Colonic mucosa (tissue), 4 donors: Measurements from ENCODE around the gene OMP. TPM values are rescaled to one million over a fixed set of nuclear protein-coding genes. Genes with fewer than 3 reads are reported as not detected.

Experiments
- DNase-seq: peaks from one replicate; pipeline ENCODE4 v3.0.0-alpha.2; 2020
- H3K27ac ChIP-seq: fragments of 200-600 bp; one replicate; pipeline ENCODE4 v1.8.0; 2021
- H3K27me3 ChIP-seq: fragments of 200-600 bp; one replicate; pipeline ENCODE4 v1.8.0; 2021
- H3K36me3 ChIP-seq: fragments of 200-600 bp; one replicate; pipeline ENCODE4 v1.8.0; 2021
- H3K4me1 ChIP-seq: fragments of 200-600 bp; one replicate; pipeline ENCODE4 v1.8.0; 2021; ENCODE audit warnings: mild to moderate bottlenecking
- H3K4me3 ChIP-seq: fragments of 200-600 bp; one replicate; pipeline ENCODE4 v1.8.0; 2021
- H3K9ac ChIP-seq, 2 donors: one replicate each; pipeline ENCODE4 v1.7.0; 2013; ENCODE audit warnings: control low read depth in 2 of 2, low read depth in 2 of 2, low read length in 2 of 2
- H3K9me3 ChIP-seq: fragments of 200-600 bp; one replicate; pipeline ENCODE4 v1.8.0; 2021
- CTCF ChIP-seq: fragments of 200-600 bp; IDR thresholded peaks from one replicate; pipeline ENCODE4 v1.8.0; 2022; ENCODE audit warnings: antibody characterized with exemption, mild to moderate bottlenecking
- intact Hi-C: fragments of 100-400 bp; cut with DNase I; formaldehyde crosslinking; loops from one replicate; pipeline ENCODE4 v1.14.1; 2022
- total RNA-seq, 2 donors: library from RNA; stranded (reverse); fragmentation: NEBNext Ultra II Directional in 1 of 2; extraction: Animal tissue kit (Norgen Biotek cat#: 25700) in 1 of 2; gene quantifications; one replicate each; pipeline ENCODE4 v1.2.1, GENCODE V29; 2021
- donor health status: healthy.
- donor health status: DM: no; HTN: no; CAD: no.
- donor health status: DM: no; HTN: no; CAD: no.

Gene OMP
- total RNA-seq, 2 donors from 2014 or later: 7.5 to 16.8 TPM

- DNase-seq: no peak
- no peaks in the 10 kb centered on the region for H3K36me3 ChIP-seq
- peak overlapping the region; percentile 9 for H3K27ac ChIP-seq
- H3K9ac ChIP-seq: no peak overlapping the region
- H3K9me3 ChIP-seq: no peaks in the 10 kb centered on the region
- intact Hi-C loops: no loop called here
- peaks cover 17% of the 10 kb centered on the region for H3K4me1 ChIP-seq
- no peak overlapping the region for H3K4me3 ChIP-seq
- TF ChIP-seq CTCF: no peak
- no peaks in the 10 kb centered on the region for H3K27me3 ChIP-seq
Observed at GRCh38 chr11:77106759-77107158, 4.1 kb downstream of the OMP start.

GRCh38 chr11:77107950-77108349, 5.3 kb downstream of the OMP start:
- peaks cover 17% of the 10 kb centered on the region for H3K4me1 ChIP-seq
- H3K9me3 ChIP-seq: no peaks in the 10 kb centered on the region

DNA sequence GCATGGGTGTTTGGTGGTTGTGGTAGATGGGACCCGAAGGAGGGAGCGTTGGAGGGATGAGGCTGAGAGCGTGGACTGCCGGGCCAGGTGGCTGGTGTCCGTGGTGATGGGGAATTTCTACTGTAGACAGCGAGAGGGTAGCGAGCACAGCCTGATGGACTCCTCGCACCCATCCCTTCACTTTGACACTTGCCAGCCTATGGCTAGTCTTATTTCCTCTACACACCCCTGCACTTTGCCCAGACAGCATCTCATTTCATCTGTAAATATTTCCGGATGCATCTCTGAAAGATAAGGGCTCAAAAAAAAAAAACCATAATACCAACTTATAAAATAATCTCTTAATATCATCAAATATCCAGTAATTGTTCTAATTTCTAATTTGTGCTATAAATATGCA, 5.8 kb downstream of the OMP start:
- TF ChIP-seq CTCF: no peak
- Histone ChIP-seq H3K36me3 (no peaks in the 10 kb centered on the region), H3K4me3 (no peak overlapping the region), H3K27me3 (no peaks in the 10 kb centered on the region), H3K4me1 (peaks cover 17% of the 10 kb centered on the region), H3K9ac (peak overlapping the region; percentile 50 to 52), H3K27ac (peak overlapping the region; percentile 64), H3K9me3 (no peaks in the 10 kb centered on the region)
- DNase-seq: peak; percentile 66
- intact Hi-C loops: no loop called here

More at GRCh38 chr11:77107950-77108349, 5.3 kb downstream of the OMP start:
- Histone ChIP-seq H3K27ac (peak overlapping the region; percentile 64), H3K9ac (peak overlapping the region; percentile 50 to 52), H3K27me3 (no peaks in the 10 kb centered on the region), H3K4me3 (no peak overlapping the region), H3K36me3 (no peaks in the 10 kb centered on the region)
- intact Hi-C loops: no loop called here
- TF ChIP-seq CTCF: no peak
- peak; percentile 86 for DNase-seq

GRCh38 chr11:77109236-77110019, 6.8 kb downstream of the OMP start:
- Histone ChIP-seq H3K9ac (no peak overlapping the region), H3K27ac (no peak overlapping the region), H3K27me3 (no peaks in the 10 kb centered on the region), H3K9me3 (no peaks in the 10 kb centered on the region), H3K4me3 (no peak overlapping the region), H3K4me1 (peaks cover 17% of the 10 kb centered on the region), H3K36me3 (no peaks in the 10 kb centered on the region)
- intact Hi-C loops: no loop called here
- DNase-seq: no peak
- TF ChIP-seq CTCF: no peak

DNA sequence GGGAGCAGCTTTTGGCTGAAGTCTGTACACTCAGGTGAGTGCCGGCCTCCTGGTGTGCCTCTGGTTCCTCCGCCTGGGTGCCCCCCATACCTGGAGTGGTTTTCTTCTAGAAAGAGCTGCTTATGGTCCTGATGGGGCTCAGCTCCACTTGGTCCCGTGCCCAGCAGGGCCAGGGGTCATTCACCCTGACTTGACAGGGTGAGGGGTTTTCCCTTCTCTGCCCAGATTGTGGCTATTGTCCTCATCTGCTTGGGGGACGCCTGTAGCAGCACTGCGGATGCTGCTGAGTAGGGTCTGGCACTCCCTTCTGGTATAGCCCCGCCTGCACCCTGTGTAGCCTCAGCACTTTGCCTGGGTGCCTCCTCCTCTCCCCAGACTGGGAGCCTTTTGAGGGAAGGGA, 8.2 kb downstream of the OMP start:
- peaks cover 7% of the 10 kb centered on the region for H3K4me1 ChIP-seq
- H3K27ac ChIP-seq: no peak overlapping the region
- H3K27me3 ChIP-seq: no peaks in the 10 kb centered on the region
- intact Hi-C loops: no loop called here
- H3K36me3 ChIP-seq: peaks cover 5% of the 10 kb centered on the region
- no peak overlapping the region for H3K9ac ChIP-seq
- TF ChIP-seq CTCF: no peak
- H3K9me3 ChIP-seq: no peaks in the 10 kb centered on the region
- DNase-seq: no peak
- H3K4me3 ChIP-seq: no peak overlapping the region
